Measurements from ENCODE around the gene CSN3.

DNA sequence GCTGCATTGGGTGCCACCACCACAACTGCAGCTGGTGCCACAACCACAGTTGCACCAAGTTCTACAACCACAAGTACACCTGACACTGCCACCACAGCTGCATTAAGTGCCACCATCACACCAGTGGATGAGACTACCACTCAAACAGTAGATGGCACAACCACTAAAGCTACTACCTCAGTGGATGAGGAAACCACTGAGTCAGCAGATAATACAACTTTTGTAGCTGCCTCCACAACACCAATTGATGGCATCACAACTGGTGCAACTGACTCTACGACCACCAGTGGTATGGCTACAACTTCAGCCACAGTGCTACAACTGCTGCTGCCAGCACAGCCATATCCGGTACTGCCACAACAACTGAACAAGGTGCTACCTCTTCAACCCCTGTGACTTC is 57.2 kb downstream of the CSN3 start:
- TF ChIP-seq, protein P1, sequence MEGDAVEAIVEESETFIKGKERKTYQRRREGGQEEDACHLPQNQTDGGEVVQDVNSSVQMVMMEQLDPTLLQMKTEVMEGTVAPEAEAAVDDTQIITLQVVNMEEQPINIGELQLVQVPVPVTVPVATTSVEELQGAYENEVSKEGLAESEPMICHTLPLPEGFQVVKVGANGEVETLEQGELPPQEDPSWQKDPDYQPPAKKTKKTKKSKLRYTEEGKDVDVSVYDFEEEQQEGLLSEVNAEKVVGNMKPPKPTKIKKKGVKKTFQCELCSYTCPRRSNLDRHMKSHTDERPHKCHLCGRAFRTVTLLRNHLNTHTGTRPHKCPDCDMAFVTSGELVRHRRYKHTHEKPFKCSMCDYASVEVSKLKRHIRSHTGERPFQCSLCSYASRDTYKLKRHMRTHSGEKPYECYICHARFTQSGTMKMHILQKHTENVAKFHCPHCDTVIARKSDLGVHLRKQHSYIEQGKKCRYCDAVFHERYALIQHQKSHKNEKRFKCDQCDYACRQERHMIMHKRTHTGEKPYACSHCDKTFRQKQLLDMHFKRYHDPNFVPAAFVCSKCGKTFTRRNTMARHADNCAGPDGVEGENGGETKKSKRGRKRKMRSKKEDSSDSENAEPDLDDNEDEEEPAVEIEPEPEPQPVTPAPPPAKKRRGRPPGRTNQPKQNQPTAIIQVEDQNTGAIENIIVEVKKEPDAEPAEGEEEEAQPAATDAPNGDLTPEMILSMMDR (IDR thresholded peaks at IDR 0.05; ENCODE audit: insufficient read depth, low read depth, low read length): no peak
- TF ChIP-seq EZH2 (IDR thresholded peaks at IDR 0.05; ENCODE audit: insufficient read depth, low read length): no peak

All from astrocyte (in vitro differentiated cells and primary cell).